ENCODE results near the gene KLHL21. TPM values are rescaled to one million over a fixed set of nuclear protein-coding genes. Genes with fewer than 3 reads are reported as not detected.
"Not testable (repeated sequence)": the region's sequence is repeated elsewhere in the genome, so short reads cannot be mapped to it uniquely, and the experiment has no call there.

Gene KLHL21
- total RNA-seq, 1 donor from 2014 or later = 22.6 TPM

GRCh38 chr1:6570100-6570499 is 32.6 kb downstream of the KLHL21 start:
- TF ChIP-seq CTCF (IDR thresholded peaks at IDR 0.05) = no peak

GRCh38 chr1:6569033-6569432 is 33.6 kb downstream of the KLHL21 start:
- ATAC-seq (no peak), DNase-seq (no peak)
- no peak for TF ChIP-seq CTCF (IDR thresholded peaks at IDR 0.05)
- Histone ChIP-seq H3K27me3 (ENCODE audit: low read depth) (no peaks in the 10 kb centered on the region), H3K36me3 (no peaks in the 10 kb centered on the region), H3K27ac (no peak overlapping the region), H3K4me1 (no peaks in the 10 kb centered on the region), H3K4me3 (no peak overlapping the region), H3K9me3 (peaks cover 6% of the 10 kb centered on the region)
- intact Hi-C loops (cut with DNase I) = no loop called here

More at GRCh38 chr1:6570100-6570499, 32.6 kb downstream of the KLHL21 start:
- Histone ChIP-seq H3K27ac (no peak overlapping the region), H3K27me3 (ENCODE audit: low read depth) (no peaks in the 10 kb centered on the region), H3K4me3 (no peak overlapping the region), H3K36me3 (no peaks in the 10 kb centered on the region), H3K9me3 (peaks cover 6% of the 10 kb centered on the region), H3K4me1 (no peaks in the 10 kb centered on the region)
- no peak for DNase-seq
- ATAC-seq = no peak
- intact Hi-C loops (cut with DNase I) = no loop called here

- no peaks in the 10 kb centered on the region for H3K27me3 ChIP-seq (ENCODE audit: low read depth)
- no peaks in the 10 kb centered on the region for H3K9me3 ChIP-seq
- no peak overlapping the region for H3K27ac ChIP-seq
- no peaks in the 10 kb centered on the region for H3K36me3 ChIP-seq
- TF ChIP-seq CTCF (IDR thresholded peaks at IDR 0.05) = no peak
- H3K4me1 ChIP-seq = no peaks in the 10 kb centered on the region
- ATAC-seq (no peak), DNase-seq (no peak)
- intact Hi-C loops (cut with DNase I) = no loop called here
- no peak overlapping the region for H3K4me3 ChIP-seq
Observed at GRCh38 chr1:6560267-6560666, 42.4 kb downstream of the KLHL21 start.

- ATAC-seq; H3K9me3 ChIP-seq; DNase-seq; H3K27ac ChIP-seq; H3K27me3 ChIP-seq (ENCODE audit: low read depth); H3K36me3 ChIP-seq; H3K4me3 ChIP-seq; intact Hi-C loops (cut with DNase I); H3K4me1 ChIP-seq: not testable (repeated sequence)
Observed at GRCh38 chr1:6559161-6559560, 43.5 kb downstream of the KLHL21 start.

GRCh38 chr1:6557597-6557996 is 45.1 kb downstream of the KLHL21 start:
- DNase-seq = no peak
- H3K9me3 ChIP-seq = no peaks in the 10 kb centered on the region
- H3K36me3 ChIP-seq = no peaks in the 10 kb centered on the region
- peaks cover 17% of the 10 kb centered on the region for H3K4me1 ChIP-seq
- H3K27ac ChIP-seq = no peak overlapping the region
- no peaks in the 10 kb centered on the region for H3K27me3 ChIP-seq (ENCODE audit: low read depth)
- no peak for ATAC-seq
- intact Hi-C loops (cut with DNase I) = no loop called here
- no peak for TF ChIP-seq CTCF (IDR thresholded peaks at IDR 0.05)
- no peak overlapping the region for H3K4me3 ChIP-seq

GRCh38 chr1:6554907-6555778 is 47.5 kb downstream of the KLHL21 start, which contains the start of gene TAS1R1:
Gene TAS1R1, plus strand, starts transcription at chr1:6555307. Its CDS starts 67 bp downstream, at chr1:6555374.
- no peaks in the 10 kb centered on the region for H3K9me3 ChIP-seq
- intact Hi-C loops (cut with DNase I) = no loop called here
- peak within 1 kb of the TSS; percentile 99 for H3K4me3 ChIP-seq
- ATAC-seq (peak; percentile 28 to 47), DNase-seq (peak; percentile 59)
- no peak for TF ChIP-seq CTCF (IDR thresholded peaks at IDR 0.05)
- peaks cover 10% of the 10 kb centered on the region for H3K36me3 ChIP-seq
- peaks cover 19% of the 10 kb centered on the region for H3K4me1 ChIP-seq
- H3K27ac ChIP-seq = peak within 1 kb of the TSS; percentile 84
- no peaks in the 10 kb centered on the region for H3K27me3 ChIP-seq (ENCODE audit: low read depth)
